ENCODE results near the gene ATP8B4.
"Not testable (repeated sequence)": the region's sequence is repeated elsewhere in the genome, so short reads cannot be mapped to it uniquely, and the experiment has no call there.

Gene ATP8B4

DNA sequence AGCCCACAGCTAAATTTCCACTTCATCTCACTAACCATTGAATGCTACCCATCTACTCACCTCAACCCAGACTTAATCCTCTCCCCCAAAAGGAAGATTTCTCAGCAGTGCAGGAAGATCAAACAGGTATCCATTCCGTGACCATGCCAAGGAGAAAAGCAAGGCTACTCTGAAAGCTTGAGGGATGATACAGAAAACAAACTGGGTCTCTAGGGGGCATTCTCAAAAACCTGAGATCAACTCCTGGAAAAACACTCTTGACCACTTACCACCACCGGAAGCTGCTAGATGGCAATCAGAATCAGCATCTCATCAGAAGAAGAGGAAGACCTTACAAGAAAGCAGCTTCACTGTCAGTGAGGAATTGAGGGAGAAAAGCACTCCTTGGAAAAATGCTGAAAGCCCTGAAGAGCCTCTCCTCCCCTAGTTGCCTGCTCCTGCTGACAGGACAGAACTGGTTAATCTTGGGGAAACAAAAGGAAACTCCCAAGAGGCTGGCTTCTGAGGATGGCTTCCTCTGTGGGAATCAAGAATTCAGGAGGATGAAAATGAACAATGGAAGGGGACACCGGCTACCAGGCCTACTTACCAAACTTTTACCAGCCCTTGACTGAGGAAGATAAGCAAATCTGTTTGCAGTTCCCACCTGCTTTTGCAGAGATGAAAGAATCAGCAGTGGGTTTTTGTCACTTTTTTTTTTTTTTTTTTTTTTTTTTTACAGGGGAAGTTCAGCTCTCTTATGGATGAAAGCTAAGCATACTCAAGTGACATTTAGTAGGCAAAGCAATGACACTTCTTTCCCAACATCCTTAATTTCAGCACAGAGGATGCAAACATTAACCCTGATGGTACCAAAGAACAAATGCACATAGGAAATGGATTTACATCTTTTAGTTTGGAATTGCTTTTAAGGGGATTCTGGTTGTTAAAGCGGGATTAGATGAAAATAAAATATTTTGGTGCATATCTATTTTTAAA is at the start of gene ATP8B4:
Gene ATP8B4, minus strand, starts transcription at position 171 of the 978 bp plus-strand sequence. CDS start 12,267 bp downstream, outside the sequence.
- DNase-seq, result no peak

DNA sequence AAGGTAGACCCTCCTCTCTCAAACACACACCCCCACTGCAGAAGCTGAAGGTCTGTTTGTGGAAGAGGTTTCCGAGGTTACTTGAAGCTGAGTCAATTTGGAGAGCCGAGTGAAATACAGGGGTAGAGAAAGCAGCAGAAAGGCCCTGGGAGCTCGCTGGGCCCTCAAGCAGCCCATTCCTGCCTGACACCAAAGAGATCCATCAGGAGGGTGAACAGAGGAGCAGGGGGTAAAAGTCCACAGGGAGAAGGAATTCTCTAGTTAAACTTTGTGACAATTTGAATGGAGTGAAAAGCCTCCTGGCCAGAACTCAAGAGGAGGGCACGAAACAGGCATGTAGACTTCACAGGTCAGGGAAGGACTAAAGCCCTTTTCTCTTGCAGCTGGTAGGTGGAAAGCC is 49.3 kb upstream of the ATP8B4 start:
- DNase-seq, result no peak

GRCh38 chr15:50167110-50167509 is 48.1 kb upstream of the ATP8B4 start:
- DNase-seq, result no peak

DNA sequence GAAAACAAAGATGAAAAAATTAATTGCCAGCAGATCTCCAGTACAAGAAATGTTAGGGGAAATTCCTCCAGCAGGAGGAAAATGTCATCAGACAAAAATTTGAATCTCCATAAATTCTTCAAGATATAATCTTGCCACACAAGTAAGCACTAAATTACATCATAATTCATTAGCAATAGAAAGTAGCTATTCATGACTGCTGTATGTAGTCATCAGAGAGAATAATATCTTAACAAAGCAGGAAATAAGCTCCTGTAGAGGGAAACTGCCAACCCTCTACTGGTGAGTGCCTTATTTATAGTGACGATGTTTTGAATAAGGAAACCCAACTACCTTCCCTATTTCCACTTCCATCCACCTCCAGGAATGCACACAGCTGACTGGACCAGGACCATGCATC is 47.2 kb upstream of the ATP8B4 start:
- DNase-seq, result no peak

GRCh38 chr15:50164458-50164857 is 45.4 kb upstream of the ATP8B4 start:
- no peak for DNase-seq

GRCh38 chr15:50163719-50164410 is 44.8 kb upstream of the ATP8B4 start:
- no peak for DNase-seq

- DNase-seq, result no peak
Measured at GRCh38 chr15:50162969-50163718, 44.1 kb upstream of the ATP8B4 start.

- not testable (repeated sequence) for DNase-seq
Measured at GRCh38 chr15:50158236-50158635, 39.2 kb upstream of the ATP8B4 start.

DNA sequence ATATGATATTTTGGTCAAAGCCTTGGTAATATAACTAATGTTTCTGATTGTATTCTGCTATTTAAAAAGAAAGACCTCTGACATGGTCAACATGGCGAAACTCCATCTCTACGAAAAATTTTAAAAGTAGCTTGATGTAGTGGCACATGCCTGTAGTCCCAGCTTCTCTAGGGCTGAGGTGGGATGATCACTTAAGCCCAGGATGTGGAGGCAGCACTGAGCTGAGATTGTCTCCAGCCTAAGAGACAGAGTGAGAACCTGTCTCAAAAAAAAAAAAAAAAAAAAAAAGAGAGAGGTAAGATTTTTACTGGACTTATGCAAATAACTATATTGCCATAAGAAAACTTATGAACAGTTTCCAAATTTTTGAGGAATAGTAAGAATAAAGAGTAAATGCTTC is 32.4 kb upstream of the ATP8B4 start:
- DNase-seq, result no peak

DNA sequence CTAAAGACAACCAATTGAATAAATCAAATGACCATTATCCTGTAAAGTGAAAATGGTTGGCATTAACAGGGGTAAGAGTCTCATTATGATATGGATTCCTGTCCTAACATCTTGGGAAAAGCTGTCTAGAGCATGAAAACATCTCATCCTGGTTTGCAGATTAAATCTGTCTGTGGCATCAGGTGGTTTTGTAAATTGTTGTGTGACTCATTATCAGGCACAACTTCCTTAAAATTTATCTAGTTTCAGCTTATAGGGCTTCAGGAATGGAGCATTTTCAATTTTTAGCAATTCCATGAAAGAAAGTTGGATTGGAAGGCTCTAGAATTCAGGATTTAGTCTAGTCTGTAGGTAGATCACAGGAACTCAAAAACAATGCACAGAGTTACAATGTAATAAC is 31.8 kb upstream of the ATP8B4 start:
- DNase-seq, result no peak

GRCh38 chr15:50150349-50150748 is 31.3 kb upstream of the ATP8B4 start:
- DNase-seq, result no peak

DNA sequence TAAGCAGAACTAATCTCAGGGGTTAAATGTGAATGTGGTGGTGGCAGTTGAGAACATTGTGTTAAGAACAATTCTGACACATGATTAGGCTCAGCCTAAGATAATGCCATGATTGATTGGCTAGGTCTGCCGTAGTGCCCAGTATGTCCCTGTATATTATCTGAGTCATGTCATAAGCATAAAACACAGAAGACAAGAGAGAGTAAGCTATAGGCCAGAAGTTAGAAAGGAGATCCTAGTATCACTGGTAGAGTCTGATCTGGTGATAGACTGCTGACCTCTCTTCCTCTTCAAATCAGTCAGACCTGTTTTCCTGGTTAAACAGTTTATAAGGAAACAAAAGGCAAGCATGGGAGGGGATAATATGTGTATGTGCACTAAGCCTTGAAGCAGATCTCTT is 30.1 kb upstream of the ATP8B4 start:
- DNase-seq, result no peak

DNA sequence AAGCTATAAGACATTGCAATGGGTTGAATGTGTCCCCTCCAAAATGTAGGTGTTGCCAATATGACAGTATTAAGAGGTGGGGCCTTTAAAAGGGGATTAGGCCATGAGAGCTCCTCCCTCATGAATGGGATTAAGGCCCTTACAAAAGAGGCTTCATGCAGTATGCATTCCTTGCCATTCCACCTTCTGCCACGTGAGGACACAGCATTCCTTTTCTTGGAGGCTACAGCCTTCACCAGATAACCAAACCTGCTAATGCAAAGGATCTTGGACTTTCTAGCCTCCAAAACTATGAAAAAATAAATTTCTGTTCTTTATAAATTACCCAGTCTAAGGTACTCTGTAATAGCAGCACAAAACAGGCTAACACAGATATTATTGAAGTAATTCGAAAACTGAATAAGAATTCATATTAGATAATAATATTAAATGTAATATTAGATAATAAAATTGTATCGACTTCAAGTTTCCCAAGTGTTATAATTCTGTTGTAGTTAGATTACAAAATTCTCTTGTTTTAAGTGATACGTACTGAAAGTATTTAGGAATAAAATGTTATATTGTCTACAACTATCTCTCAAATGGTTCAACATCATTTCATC is 29.4 kb upstream of the ATP8B4 start:
- DNase-seq, result no peak

DNA sequence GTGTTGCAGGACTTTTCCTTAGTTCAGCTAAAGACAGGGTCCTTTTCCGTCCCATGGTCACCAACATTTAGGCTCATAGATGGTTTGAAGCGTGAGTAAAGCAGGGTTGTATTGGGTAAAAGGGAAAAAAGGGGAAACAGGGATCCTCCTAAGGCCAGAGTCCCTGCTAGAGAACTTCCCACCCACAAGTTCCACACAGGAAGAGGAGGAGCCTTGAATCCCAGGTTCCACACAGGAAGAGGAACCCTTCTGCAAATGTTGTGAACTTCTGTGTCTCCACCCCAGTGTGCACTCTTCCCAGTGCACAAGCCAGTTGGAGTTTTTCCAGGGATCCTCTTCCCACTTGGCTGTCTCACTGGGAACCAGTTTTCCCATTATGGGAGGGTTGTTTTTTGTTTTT is 27.6 kb upstream of the ATP8B4 start:
- no peak for DNase-seq

GRCh38 chr15:50145451-50145872 is 26.4 kb upstream of the ATP8B4 start:
- DNase-seq, result no peak

GRCh38 chr15:50144341-50145120 is 25.5 kb upstream of the ATP8B4 start:
- DNase-seq, result no peak

GRCh38 chr15:50143255-50143860 is 24.3 kb upstream of the ATP8B4 start:
- no peak for DNase-seq

DNA sequence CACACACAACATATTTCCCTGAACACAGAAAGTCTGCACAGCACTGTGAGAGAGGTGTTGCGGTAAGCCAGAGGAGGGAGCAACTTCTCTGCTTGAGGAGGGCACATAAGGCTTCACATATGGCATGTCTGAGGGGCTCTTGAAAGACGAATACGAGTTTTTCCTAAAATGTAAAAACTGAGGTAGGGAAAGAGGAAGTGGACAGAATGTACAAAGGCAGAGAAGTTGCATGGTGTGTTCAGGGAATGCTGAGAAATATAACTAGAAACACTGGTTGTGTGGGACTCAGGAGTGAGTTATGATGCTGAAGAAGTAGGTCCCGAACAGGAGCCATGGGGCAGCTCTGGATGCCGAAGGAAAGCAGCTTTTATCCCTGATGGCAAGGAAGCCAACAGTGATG is 22.8 kb upstream of the ATP8B4 start:
- DNase-seq, result no peak

- DNase-seq, result no peak
Measured at GRCh38 chr15:50140983-50141382, 21.9 kb upstream of the ATP8B4 start.

GRCh38 chr15:50140098-50140497 is 21.1 kb upstream of the ATP8B4 start:
- no peak for DNase-seq

DNA sequence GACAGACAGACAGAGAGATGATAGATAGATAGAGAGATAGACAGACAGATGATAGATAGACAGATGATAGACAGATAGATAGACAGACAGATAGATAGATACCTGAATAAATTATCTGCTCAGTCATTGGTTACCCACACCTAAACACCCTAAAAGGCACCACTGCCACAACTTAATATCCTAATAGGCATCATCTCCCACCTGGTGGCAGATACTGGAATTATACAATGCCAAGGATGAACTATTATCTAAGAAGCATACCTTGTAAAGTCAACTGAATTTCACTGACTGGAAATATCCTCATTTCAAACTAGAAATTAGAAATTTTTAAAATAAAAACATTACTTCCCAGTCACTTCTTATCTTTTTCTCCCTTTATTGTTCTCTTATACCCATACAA is 19.4 kb upstream of the ATP8B4 start:
- no peak for DNase-seq

DNA sequence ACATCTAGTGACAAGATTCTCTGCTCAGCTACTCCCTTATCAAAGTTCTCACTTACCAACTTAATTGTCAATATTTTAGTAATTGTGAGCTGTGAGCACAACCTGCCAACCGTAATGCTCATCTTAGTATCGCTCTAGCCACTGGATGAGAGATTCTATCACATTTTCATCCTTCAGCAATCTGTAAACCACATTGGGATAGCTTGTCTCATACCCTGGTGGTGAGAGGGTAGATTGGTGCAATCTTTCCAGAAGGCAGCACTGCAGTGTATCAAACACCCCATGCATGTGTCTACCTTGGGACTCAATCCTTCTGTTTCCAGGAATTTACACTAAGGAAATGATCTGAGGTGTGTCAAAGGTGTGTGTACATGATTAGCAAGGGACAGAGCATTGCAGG is 18.9 kb upstream of the ATP8B4 start:
- DNase-seq, result no peak

Measured in stimulated activated CD4-positive, alpha-beta T cell treated with anti-CD3 and anti-CD28 coated beads, Interleukin-2, amount 100 ng/mL, for 24 hours (primary cell).